GM23338 (cell line): Measurements from ENCODE around the gene SIRT2. TPM values are rescaled to one million over a fixed set of nuclear protein-coding genes. Genes with fewer than 3 reads are reported as not detected.

ENCODE experiments used
- ATAC-seq: fragments of 200-7000 bp; cut with Tn5 transposase; 3 replicates; pipeline ENCODE4 v1.9.1; 2020
- DNase-seq: peaks from one replicate; pipeline ENCODE4 v3.0.0-alpha.2; 2015; ENCODE audit warnings: low spot score
- H2AFZ ChIP-seq: fragments of 200-600 bp; sonication (generic); 2 replicates; pipeline ENCODE4 v1.8.0; 2016; ENCODE audit warnings: antibody characterized with exemption, mild to moderate bottlenecking, moderate library complexity
- H3F3A ChIP-seq: fragments of 200-600 bp; sonication (generic); replicated peaks from 2 replicates; pipeline ENCODE4 v1.8.0; 2017; ENCODE audit warnings: antibody characterized with exemption, mixed run types, low read depth
- H3K27ac ChIP-seq: fragments of 200-600 bp; sonication (generic); 2 replicates; pipeline ENCODE4 v1.6.1; 2016; ENCODE audit warnings: low read depth
- H3K27me3 ChIP-seq: fragments of 200-600 bp; sonication (generic); 2 replicates; pipeline ENCODE4 v1.8.0; 2016; ENCODE audit warnings: mild to moderate bottlenecking, mixed run types, moderate library complexity; ENCODE audit not compliant: insufficient read depth
- H3K36me3 ChIP-seq: fragments of 200-600 bp; sonication (generic); 2 replicates; pipeline ENCODE4 v1.8.0; 2016; ENCODE audit warnings: mild to moderate bottlenecking; ENCODE audit not compliant: insufficient read depth
- H3K4me1 ChIP-seq: fragments of 200-600 bp; sonication (generic); 2 replicates; pipeline ENCODE4 v1.8.0; 2016; ENCODE audit warnings: mild to moderate bottlenecking, moderate library complexity; ENCODE audit not compliant: insufficient read depth
- H3K4me2 ChIP-seq: fragments of 200-600 bp; sonication (generic); 2 replicates; pipeline ENCODE4 v1.7.1; 2017; ENCODE audit warnings: mixed run types
- H3K4me3 ChIP-seq: fragments of 200-600 bp; sonication (generic); 2 replicates; pipeline ENCODE4 v1.6.1; 2016; ENCODE audit warnings: mixed run types
- H3K79me2 ChIP-seq: fragments of 200-600 bp; sonication (generic); replicated peaks from 2 replicates; pipeline ENCODE4 v1.8.0; 2017; ENCODE audit warnings: mild to moderate bottlenecking; ENCODE audit not compliant: insufficient read depth
- H3K9me2 ChIP-seq: fragments of 200-600 bp; sonication (generic); 2 replicates; pipeline ENCODE4 v1.8.0; 2017; ENCODE audit not compliant: insufficient read depth
- H4K20me1 ChIP-seq: fragments of 200-600 bp; sonication (generic); replicated peaks from 2 replicates; pipeline ENCODE4 v1.8.0; 2017; ENCODE audit warnings: mild to moderate bottlenecking; ENCODE audit not compliant: insufficient read depth
- H3K27ac Mint-ChIP-seq: 2 replicates; pipeline ENCODE4 v1.8.0; 2020; ENCODE audit warnings: inconsistent platforms, mild to moderate bottlenecking, moderate library complexity, mixed read lengths
- H3K27me3 Mint-ChIP-seq: 3 replicates; pipeline ENCODE4 v1.8.0; 2022; ENCODE audit warnings: low read depth, mild to moderate bottlenecking, moderate library complexity, mixed read lengths, inconsistent platforms; ENCODE audit not compliant: insufficient read depth, poor library complexity
- H3K36me3 Mint-ChIP-seq: 3 replicates; pipeline ENCODE4 v1.8.0; 2021; ENCODE audit warnings: low read depth, mild to moderate bottlenecking, inconsistent platforms, moderate library complexity, mixed read lengths
- H3K4me1 Mint-ChIP-seq: 3 replicates; pipeline ENCODE4 v1.8.0; 2020; ENCODE audit warnings: mild to moderate bottlenecking, inconsistent platforms, mixed read lengths
- H3K4me3 Mint-ChIP-seq: 3 replicates; pipeline ENCODE4 v1.8.0; 2021; ENCODE audit warnings: moderate library complexity, mild to moderate bottlenecking, inconsistent platforms, mixed read lengths
- H3K9me3 Mint-ChIP-seq: 3 replicates; pipeline ENCODE4 v1.8.0; 2020; ENCODE audit warnings: moderate library complexity, mild to moderate bottlenecking, inconsistent platforms, mixed read lengths
- EZH2 ChIP-seq: fragments of 200-600 bp; sonication (generic); IDR thresholded peaks from one replicate; pipeline ENCODE4 v1.8.0; 2017; ENCODE audit warnings: antibody characterized with exemption, mild to moderate bottlenecking, low read depth; ENCODE audit not compliant: unreplicated experiment
- NANOG ChIP-seq: IDR thresholded peaks from 2 replicates; pipeline ENCODE4 v1.6.1; 2016; ENCODE audit warnings: antibody characterized with exemption, borderline replicate concordance
- POLR2AphosphoS5 ChIP-seq: IDR thresholded peaks from 2 replicates; pipeline ENCODE4 v1.6.1; 2016; ENCODE audit warnings: antibody characterized with exemption, low read depth
- ZNF114 ChIP-seq: fragments of 250-450 bp; sonication (Bioruptor Pico); IDR thresholded peaks from 2 replicates; pipeline ENCODE4 v1.5.0; 2020; ENCODE audit warnings: mild to moderate bottlenecking, moderate library complexity
- polyA plus RNA-seq: library from polyadenylated mRNA; unstranded; fragments of >200 nt; fragmentation: Nextera tagmentation; extraction: Ambion mirVana; gene quantifications from 2 replicates; pipeline ENCODE4 v1.2.1, GENCODE V29; 2016
- total RNA-seq: library from RNA; depleted of rRNA; stranded (reverse); fragments of >200 nt; shearing (Covaris generic); gene quantifications from 2 replicates; pipeline ENCODE4 v1.2.3, GENCODE V29; 2014
- TF ChIP-seq, protein P1 (sequence below): IDR thresholded peaks from 2 replicates; pipeline ENCODE4 v1.6.1; 2016; ENCODE audit warnings: antibody characterized with exemption
- TF ChIP-seq, protein P2 (sequence below): IDR thresholded peaks from one replicate; pipeline ENCODE4 v1.6.1; 2018; ENCODE audit warnings: antibody characterized with exemption; ENCODE audit not compliant: unreplicated experiment
- TF ChIP-seq, protein P3 (sequence below), 2 experiments: fragments of 200-600 bp in 1 of 2; sonication (generic) in 1 of 2; conservative IDR thresholded peaks; 2 replicates each; pipeline versions ENCODE4 v1.5.1 to v1.6.1; 2016 to 2017; ENCODE audit warnings: antibody characterized with exemption in 2 of 2, low read depth in 2 of 2, mild to moderate bottlenecking in 2 of 2, moderate library complexity in 1 of 2

SIRT2 gene
- total and polyA plus RNA-seq, 2 experiments from 2014 or later: 2.7 to 8.4 TPM

DNA sequence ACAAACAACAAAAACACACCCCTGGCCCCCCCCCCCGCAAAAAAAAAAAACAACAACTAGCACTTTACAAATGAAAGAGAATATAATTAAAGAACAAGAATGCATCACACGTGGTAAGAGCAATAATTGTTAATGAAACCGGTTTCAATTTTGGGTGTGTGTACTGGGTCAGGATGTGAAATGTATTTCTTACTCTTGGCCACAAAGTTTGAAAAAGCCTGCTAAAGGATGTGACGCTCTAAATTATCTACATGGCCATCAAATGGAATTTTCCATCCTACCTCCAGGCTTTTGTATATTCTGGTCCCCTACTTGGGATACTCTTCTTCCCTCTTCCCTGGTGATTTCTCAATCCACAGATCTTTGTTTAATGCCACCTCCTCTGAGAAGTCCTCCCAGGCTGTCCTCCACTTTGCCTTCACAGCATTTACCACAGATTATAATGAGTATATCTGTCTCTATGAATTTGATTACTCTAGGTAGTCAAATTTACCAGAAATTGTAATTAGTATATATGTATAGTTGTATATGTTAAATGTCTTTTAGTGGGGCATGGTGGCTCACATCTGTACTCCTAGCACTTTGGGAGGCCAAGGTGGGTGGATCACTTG, 29.1 kb upstream of the SIRT2 start (continued):
- TF ChIP-seq ZNF114 (CRISPR knock-in tag) (no peak), POLR2AphosphoS5 (no peak), EZH2 (no peak), NANOG (no peak)
- TF ChIP-seq, protein P1, sequence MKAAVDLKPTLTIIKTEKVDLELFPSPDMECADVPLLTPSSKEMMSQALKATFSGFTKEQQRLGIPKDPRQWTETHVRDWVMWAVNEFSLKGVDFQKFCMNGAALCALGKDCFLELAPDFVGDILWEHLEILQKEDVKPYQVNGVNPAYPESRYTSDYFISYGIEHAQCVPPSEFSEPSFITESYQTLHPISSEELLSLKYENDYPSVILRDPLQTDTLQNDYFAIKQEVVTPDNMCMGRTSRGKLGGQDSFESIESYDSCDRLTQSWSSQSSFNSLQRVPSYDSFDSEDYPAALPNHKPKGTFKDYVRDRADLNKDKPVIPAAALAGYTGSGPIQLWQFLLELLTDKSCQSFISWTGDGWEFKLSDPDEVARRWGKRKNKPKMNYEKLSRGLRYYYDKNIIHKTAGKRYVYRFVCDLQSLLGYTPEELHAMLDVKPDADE: no peak
- TF ChIP-seq, protein P2, sequence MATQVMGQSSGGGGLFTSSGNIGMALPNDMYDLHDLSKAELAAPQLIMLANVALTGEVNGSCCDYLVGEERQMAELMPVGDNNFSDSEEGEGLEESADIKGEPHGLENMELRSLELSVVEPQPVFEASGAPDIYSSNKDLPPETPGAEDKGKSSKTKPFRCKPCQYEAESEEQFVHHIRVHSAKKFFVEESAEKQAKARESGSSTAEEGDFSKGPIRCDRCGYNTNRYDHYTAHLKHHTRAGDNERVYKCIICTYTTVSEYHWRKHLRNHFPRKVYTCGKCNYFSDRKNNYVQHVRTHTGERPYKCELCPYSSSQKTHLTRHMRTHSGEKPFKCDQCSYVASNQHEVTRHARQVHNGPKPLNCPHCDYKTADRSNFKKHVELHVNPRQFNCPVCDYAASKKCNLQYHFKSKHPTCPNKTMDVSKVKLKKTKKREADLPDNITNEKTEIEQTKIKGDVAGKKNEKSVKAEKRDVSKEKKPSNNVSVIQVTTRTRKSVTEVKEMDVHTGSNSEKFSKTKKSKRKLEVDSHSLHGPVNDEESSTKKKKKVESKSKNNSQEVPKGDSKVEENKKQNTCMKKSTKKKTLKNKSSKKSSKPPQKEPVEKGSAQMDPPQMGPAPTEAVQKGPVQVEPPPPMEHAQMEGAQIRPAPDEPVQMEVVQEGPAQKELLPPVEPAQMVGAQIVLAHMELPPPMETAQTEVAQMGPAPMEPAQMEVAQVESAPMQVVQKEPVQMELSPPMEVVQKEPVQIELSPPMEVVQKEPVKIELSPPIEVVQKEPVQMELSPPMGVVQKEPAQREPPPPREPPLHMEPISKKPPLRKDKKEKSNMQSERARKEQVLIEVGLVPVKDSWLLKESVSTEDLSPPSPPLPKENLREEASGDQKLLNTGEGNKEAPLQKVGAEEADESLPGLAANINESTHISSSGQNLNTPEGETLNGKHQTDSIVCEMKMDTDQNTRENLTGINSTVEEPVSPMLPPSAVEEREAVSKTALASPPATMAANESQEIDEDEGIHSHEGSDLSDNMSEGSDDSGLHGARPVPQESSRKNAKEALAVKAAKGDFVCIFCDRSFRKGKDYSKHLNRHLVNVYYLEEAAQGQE: no peak
- TF ChIP-seq, protein P3, sequence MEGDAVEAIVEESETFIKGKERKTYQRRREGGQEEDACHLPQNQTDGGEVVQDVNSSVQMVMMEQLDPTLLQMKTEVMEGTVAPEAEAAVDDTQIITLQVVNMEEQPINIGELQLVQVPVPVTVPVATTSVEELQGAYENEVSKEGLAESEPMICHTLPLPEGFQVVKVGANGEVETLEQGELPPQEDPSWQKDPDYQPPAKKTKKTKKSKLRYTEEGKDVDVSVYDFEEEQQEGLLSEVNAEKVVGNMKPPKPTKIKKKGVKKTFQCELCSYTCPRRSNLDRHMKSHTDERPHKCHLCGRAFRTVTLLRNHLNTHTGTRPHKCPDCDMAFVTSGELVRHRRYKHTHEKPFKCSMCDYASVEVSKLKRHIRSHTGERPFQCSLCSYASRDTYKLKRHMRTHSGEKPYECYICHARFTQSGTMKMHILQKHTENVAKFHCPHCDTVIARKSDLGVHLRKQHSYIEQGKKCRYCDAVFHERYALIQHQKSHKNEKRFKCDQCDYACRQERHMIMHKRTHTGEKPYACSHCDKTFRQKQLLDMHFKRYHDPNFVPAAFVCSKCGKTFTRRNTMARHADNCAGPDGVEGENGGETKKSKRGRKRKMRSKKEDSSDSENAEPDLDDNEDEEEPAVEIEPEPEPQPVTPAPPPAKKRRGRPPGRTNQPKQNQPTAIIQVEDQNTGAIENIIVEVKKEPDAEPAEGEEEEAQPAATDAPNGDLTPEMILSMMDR (conservative IDR thresholded peaks at IDR 0.05; ENCODE audit: low read depth in 2 of 2): no peak

DNA sequence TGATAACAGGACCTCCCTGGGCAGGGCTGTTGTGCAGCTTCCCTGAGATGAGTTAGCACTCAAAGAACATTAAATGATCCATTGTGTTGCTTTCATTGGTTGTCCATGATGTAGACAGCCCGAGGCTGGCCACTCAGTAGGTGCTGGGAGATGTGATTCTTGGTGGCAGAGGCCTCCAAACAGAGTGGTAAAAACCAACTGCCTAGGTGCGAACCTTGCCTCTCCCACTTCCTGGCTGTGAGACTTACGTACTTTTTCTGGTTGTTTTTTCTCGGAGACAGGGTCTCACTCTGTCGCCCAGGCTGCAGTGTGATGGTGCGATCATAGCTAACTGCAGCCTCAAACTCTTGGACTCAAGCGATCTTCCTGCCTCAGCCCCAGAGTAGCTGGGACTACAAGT, 25.0 kb upstream of the SIRT2 start:
- peaks cover under 1% of the 10 kb centered on the region; the same call in 1 of the 3 replicates for H3K4me1 Mint-ChIP-seq
- no peaks in the 10 kb centered on the region for H3K27me3 Mint-ChIP-seq
- no peak for DNase-seq
- no peaks in the 10 kb centered on the region for H3K9me2 ChIP-seq
- no peak overlapping the region for H3K4me3 Mint-ChIP-seq
- H3K79me2 ChIP-seq: peaks cover 24% of the 10 kb centered on the region
- peaks cover 18% of the 10 kb centered on the region; the same call in 1 of the 2 replicates for H3K36me3 ChIP-seq
- no peak overlapping the region for H3K4me3 ChIP-seq
- H3K9me3 Mint-ChIP-seq: no peaks in the 10 kb centered on the region
- H3K27ac Mint-ChIP-seq: no peak overlapping the region
- ATAC-seq: no peak
- H3K27me3 ChIP-seq: no peaks in the 10 kb centered on the region
- H3F3A ChIP-seq: 0 out of 2 replicates have a peak, but pooled peaks cover 9% of the 10 kb centered on the region
- H3K4me2 ChIP-seq: no peak overlapping the region
- H4K20me1 ChIP-seq: peaks cover 5% of the 10 kb centered on the region
- H3K36me3 Mint-ChIP-seq: peaks cover 52% of the 10 kb centered on the region
- no peak overlapping the region for H3K27ac ChIP-seq
- TF ChIP-seq, protein P1: no peak
- peaks cover 3% of the 10 kb centered on the region for H3K4me1 ChIP-seq
- H2AFZ ChIP-seq: no peak overlapping the region
